Tibial nerve (tissue), 4 donors: ENCODE data around the gene B4GALT6.

ENCODE experiments used
- EP300 ChIP-seq, 2 donors: sonication (generic); formaldehyde crosslinking; IDR thresholded peaks; one replicate each; pipeline ENCODE4 v1.6.1; 2017; ENCODE audit warnings: antibody characterized with exemption in 2 of 2, mild to moderate bottlenecking in 1 of 2
- POLR2A ChIP-seq, 2 donors: fragments of 450-650 bp; IDR thresholded peaks; one replicate each; pipeline ENCODE4 v1.6.1; 2017; ENCODE audit warnings: antibody characterized with exemption in 2 of 2, mild to moderate bottlenecking in 2 of 2, moderate library complexity in 2 of 2
- TF ChIP-seq, protein P1 (sequence below), 5 experiments: fragments of 200-600 bp in 3 of 5; fragments of 450-650 bp in 2 of 5; sonication (generic) in 3 of 5; IDR thresholded peaks; one replicate each; pipeline ENCODE4 v1.5.1; 2016 to 2019; ENCODE audit warnings: antibody characterized with exemption in 5 of 5, mild to moderate bottlenecking in 3 of 5, moderate library complexity in 2 of 5

- TF ChIP-seq, protein P1, sequence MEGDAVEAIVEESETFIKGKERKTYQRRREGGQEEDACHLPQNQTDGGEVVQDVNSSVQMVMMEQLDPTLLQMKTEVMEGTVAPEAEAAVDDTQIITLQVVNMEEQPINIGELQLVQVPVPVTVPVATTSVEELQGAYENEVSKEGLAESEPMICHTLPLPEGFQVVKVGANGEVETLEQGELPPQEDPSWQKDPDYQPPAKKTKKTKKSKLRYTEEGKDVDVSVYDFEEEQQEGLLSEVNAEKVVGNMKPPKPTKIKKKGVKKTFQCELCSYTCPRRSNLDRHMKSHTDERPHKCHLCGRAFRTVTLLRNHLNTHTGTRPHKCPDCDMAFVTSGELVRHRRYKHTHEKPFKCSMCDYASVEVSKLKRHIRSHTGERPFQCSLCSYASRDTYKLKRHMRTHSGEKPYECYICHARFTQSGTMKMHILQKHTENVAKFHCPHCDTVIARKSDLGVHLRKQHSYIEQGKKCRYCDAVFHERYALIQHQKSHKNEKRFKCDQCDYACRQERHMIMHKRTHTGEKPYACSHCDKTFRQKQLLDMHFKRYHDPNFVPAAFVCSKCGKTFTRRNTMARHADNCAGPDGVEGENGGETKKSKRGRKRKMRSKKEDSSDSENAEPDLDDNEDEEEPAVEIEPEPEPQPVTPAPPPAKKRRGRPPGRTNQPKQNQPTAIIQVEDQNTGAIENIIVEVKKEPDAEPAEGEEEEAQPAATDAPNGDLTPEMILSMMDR (IDR thresholded peaks at IDR 0.05): no peak
- TF ChIP-seq EP300 (IDR thresholded peaks at IDR 0.05) (no peak), POLR2A (IDR thresholded peaks at IDR 0.05) (no peak)
Observed at GRCh38 chr18:31607384-31607783, 77.0 kb downstream of the B4GALT6 start.
